HepG2 (cell line): Measurements from ENCODE around the gene ANKRD6.

Experiments
- ATF1 ChIP-seq: IDR thresholded peaks from 2 replicates; pipeline ENCODE4 v1.6.1; 2016; ENCODE audit warnings: mild to moderate bottlenecking, control low read depth
- EZH2 ChIP-seq: conservative IDR thresholded peaks from 2 replicates; pipeline ENCODE4 v1.6.1; 2012; ENCODE audit warnings: mild to moderate bottlenecking, low read depth, low read length, moderate library complexity
- JUN ChIP-seq: sonication (generic); formaldehyde crosslinking; IDR thresholded peaks from 2 replicates; pipeline ENCODE4 v1.4.0; 2020; ENCODE audit warnings: mild to moderate bottlenecking, missing genetic modification reagents
- JUNB ChIP-seq: sonication (generic); formaldehyde crosslinking; IDR thresholded peaks from 2 replicates; pipeline ENCODE4 v1.8.0; 2022; ENCODE audit warnings: missing genetic modification reagents, mild to moderate bottlenecking, borderline replicate concordance
- USF2 ChIP-seq, 2 experiments: sonication (generic) in 1 of 2; formaldehyde crosslinking in 1 of 2; IDR thresholded peaks; 2 replicates each; pipeline versions ENCODE4 v1.5.1 to v1.6.1; 2011 to 2020; ENCODE audit warnings: borderline replicate concordance in 1 of 2, low read depth in 1 of 2, low read length in 1 of 2, mild to moderate bottlenecking in 1 of 2, missing genetic modification reagents in 1 of 2, moderate library complexity in 1 of 2
- ZBTB26 ChIP-seq: IDR thresholded peaks from 2 replicates; pipeline ENCODE4 v1.6.1; 2016; ENCODE audit warnings: missing compliant biosample characterization, missing genetic modification reagents, borderline replicate concordance
- ZFP41 ChIP-seq: sonication (generic); formaldehyde crosslinking; IDR thresholded peaks from 2 replicates; pipeline ENCODE4 v1.4.0; 2020; ENCODE audit warnings: mild to moderate bottlenecking, missing genetic modification reagents, borderline replicate concordance
- TF ChIP-seq, protein P1 (sequence below): IDR thresholded peaks from 2 replicates; pipeline ENCODE4 v1.6.1; 2012; ENCODE audit warnings: inconsistent platforms
- TF ChIP-seq, protein P2 (sequence below): sonication (generic); formaldehyde crosslinking; IDR thresholded peaks from 2 replicates; pipeline ENCODE4 v1.4.0; 2020; ENCODE audit warnings: missing genetic modification reagents
- TF ChIP-seq, protein P3 (sequence below): sonication (generic); formaldehyde crosslinking; IDR thresholded peaks from 2 replicates; pipeline ENCODE4 v1.8.0; 2022; ENCODE audit warnings: mild to moderate bottlenecking, missing genetic modification reagents, moderate library complexity
- TF ChIP-seq, protein P4 (sequence below): sonication (generic); formaldehyde crosslinking; IDR thresholded peaks from 2 replicates; pipeline ENCODE4 v1.5.0; 2020; ENCODE audit warnings: mild to moderate bottlenecking, missing genetic modification reagents, moderate library complexity

DNA sequence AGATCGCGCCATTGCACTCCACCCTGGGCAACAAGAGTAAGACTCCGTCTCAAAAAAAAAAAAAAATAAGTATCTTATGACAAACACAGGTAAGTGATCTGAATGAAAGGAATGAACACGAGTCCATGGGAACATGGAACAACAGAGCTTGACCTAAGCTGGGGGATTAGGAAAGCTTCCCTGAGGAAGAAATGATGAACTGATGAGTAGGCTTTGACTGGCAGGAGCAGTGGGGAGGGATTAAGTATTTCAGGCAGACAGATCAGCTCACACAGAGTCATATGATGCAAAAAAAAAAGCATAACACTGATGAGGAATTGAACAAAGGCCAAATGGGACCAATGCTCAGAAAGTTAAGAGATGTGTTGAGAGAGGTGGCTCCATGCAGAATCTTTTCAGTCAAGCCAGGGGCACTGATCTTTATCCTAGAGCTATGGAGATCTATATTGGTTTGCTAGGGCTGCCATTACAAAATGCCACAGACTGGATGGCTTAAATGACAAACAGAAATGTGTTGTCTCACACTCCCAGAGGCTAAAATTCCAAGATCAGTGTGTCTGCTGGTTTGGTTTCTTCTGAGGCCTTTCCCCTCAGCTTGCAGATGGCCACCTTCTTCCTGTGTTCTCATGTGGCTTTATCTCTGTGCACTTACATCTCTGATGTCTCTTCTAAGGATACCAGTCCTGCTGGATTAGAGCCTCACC lies 85.6 kb downstream of the ANKRD6 start:
- TF ChIP-seq, protein P1, sequence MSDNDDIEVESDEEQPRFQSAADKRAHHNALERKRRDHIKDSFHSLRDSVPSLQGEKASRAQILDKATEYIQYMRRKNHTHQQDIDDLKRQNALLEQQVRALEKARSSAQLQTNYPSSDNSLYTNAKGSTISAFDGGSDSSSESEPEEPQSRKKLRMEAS: no peak
- TF ChIP-seq EZH2 (no peak), JUN (no peak), ZBTB26 (CRISPR knock-in tag) (no peak), USF2 (IDR thresholded peaks at IDR 0.05; ENCODE audit: low read depth, low read length) (no peak), USF2 (CRISPR knock-in tag; IDR thresholded peaks at IDR 0.05; ENCODE audit: borderline replicate concordance) (no peak), ZFP41 (CRISPR knock-in tag) (no peak), ATF1 (no peak), JUNB (CRISPR knock-in tag) (no peak)
- TF ChIP-seq, protein P2, sequence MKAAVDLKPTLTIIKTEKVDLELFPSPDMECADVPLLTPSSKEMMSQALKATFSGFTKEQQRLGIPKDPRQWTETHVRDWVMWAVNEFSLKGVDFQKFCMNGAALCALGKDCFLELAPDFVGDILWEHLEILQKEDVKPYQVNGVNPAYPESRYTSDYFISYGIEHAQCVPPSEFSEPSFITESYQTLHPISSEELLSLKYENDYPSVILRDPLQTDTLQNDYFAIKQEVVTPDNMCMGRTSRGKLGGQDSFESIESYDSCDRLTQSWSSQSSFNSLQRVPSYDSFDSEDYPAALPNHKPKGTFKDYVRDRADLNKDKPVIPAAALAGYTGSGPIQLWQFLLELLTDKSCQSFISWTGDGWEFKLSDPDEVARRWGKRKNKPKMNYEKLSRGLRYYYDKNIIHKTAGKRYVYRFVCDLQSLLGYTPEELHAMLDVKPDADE (CRISPR knock-in tag): no peak
- TF ChIP-seq, protein P3, sequence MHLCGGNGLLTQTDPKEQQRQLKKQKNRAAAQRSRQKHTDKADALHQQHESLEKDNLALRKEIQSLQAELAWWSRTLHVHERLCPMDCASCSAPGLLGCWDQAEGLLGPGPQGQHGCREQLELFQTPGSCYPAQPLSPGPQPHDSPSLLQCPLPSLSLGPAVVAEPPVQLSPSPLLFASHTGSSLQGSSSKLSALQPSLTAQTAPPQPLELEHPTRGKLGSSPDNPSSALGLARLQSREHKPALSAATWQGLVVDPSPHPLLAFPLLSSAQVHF (CRISPR knock-in tag): no peak
- TF ChIP-seq, protein P4, sequence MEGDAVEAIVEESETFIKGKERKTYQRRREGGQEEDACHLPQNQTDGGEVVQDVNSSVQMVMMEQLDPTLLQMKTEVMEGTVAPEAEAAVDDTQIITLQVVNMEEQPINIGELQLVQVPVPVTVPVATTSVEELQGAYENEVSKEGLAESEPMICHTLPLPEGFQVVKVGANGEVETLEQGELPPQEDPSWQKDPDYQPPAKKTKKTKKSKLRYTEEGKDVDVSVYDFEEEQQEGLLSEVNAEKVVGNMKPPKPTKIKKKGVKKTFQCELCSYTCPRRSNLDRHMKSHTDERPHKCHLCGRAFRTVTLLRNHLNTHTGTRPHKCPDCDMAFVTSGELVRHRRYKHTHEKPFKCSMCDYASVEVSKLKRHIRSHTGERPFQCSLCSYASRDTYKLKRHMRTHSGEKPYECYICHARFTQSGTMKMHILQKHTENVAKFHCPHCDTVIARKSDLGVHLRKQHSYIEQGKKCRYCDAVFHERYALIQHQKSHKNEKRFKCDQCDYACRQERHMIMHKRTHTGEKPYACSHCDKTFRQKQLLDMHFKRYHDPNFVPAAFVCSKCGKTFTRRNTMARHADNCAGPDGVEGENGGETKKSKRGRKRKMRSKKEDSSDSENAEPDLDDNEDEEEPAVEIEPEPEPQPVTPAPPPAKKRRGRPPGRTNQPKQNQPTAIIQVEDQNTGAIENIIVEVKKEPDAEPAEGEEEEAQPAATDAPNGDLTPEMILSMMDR (CRISPR knock-in tag): no peak
